ENCODE results near the gene DRAXIN.

DRAXIN gene

GRCh38 chr1:11691302-11691914 is at the start of gene DRAXIN:
Gene DRAXIN (plus strand): TSS chr1:11691710. CDS start chr1:11706259, 14,549 bp downstream.
- DNase-seq, result no peak

- no peak for DNase-seq
Observed at GRCh38 chr1:11641776-11642305, 49.7 kb upstream of the DRAXIN start.

GRCh38 chr1:11642418-11643017 is 49.0 kb upstream of the DRAXIN start:
- DNase-seq, result peak; percentile 14

DNA sequence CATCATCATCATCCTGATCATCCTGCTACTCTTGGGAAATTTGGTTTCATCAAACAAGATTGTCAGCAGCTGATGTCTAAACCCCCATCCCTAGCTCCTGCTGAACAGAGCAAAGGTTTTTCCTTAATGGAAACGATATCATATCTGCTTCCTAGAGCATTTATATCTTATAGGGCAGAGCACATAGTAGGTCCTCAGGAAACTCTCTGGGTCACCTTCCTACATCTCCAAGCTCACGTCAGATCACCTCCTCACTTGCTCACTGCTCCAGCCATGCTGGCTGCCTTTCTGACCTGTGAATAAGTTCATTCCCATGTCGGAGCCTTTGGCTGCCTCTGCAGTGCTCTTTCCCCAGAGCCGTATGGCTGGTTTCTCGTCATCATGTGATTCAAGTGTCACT is 47.7 kb upstream of the DRAXIN start:
- no peak for DNase-seq

DNA sequence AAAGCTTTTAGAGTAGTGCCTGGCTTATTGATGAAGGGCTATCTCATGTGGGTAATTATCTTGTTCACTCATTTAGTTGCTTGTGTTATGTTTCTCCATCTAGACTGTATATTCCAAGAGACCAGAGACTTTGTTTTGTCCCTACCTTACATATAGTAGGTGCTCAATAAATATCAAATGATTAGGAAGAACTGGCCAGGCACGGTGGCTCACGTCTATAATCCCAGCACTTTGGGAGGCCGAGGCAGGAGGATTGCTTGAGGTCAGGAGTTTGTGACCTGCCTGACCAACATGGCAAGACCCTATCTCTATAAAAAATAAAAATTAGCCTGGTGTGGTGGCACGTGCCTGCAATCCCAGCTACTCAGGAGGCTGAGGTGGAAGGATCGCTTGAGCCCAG is 46.2 kb upstream of the DRAXIN start:
- DNase-seq, result no peak

GRCh38 chr1:11645670-11646265 is 45.7 kb upstream of the DRAXIN start:
- peak; percentile 24 for DNase-seq

- no peak for DNase-seq
Observed at GRCh38 chr1:11646317-11646716, 45.2 kb upstream of the DRAXIN start.

- no peak for DNase-seq
Observed at GRCh38 chr1:11647333-11647732, 44.2 kb upstream of the DRAXIN start.

- DNase-seq, result no peak
Observed at GRCh38 chr1:11648039-11648438, 43.5 kb upstream of the DRAXIN start.

DNA sequence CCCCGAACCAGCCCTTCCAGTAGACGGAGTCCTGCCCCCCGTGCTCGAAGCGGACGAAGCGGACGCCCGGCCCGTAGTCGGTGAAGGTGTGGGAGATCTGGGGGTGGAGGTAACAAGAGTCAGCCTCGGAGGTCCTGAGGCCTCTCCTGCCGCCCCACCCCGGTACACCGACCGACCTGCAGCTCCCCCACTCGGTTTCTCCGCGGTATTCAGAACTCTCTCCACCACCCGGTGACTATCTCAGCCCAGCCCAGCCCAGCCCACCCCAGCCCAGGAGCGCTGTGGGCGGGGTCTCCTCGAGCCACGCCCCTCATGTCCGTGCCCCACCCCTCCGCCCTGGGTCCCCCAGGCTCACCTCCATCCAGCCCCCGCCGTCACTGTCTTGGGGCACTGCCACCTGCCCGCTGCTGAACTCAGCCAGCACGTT is 42.8 kb upstream of the DRAXIN start:
- no peak for DNase-seq

DNA sequence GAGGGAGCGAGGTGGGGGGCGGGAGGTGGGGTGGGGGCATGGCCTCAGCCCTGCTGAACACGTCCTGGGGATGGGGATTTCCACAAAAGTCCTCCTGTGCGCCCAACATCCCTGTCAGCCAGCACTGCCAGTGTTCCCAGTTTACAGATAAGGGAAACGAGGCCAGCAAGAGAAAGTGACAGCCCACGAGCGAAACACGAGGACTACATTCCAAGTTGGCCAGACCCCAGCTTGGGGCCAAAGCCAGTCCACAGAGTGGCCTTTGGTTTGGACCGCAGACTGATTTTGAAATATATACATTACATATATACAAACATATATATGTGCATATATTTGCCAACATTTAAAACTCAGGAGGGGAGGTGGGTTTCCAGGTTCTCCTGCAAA is 42.3 kb upstream of the DRAXIN start:
- DNase-seq, result no peak

DNA sequence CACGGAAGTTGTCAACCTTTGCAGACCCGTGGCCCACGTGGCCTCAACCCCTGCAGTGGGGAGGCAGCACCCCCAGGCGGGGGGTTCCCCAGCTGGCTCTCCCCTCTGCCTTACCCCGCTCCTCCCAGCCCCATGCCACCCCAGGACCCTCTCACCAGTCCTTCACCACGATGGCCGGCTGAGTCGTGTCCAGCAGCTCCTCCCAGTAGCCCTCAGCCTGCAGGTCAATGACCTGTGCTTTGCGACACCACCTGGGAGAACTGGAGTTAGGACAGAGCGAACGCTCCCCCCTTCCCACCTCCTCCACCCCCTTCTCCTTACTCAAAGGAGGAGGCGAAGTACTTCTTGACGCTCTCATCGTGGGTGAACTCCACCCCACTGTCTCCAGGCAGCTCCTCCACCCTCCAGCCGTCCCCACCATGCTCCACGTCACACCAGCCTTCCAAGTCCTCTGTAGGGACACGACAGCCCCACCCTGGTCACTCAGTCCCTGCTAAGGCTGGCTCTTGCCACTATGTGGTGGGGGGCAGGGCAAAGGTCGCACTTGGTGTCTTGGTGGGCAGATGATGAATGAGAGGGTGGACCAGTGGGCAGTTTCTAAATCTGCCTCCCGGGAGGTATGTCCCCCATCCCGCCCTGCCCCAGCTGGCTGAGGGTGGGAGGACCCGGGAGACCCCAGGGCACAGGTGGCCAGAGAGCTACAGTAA is 41.7 kb upstream of the DRAXIN start:
- no peak for DNase-seq

DNA sequence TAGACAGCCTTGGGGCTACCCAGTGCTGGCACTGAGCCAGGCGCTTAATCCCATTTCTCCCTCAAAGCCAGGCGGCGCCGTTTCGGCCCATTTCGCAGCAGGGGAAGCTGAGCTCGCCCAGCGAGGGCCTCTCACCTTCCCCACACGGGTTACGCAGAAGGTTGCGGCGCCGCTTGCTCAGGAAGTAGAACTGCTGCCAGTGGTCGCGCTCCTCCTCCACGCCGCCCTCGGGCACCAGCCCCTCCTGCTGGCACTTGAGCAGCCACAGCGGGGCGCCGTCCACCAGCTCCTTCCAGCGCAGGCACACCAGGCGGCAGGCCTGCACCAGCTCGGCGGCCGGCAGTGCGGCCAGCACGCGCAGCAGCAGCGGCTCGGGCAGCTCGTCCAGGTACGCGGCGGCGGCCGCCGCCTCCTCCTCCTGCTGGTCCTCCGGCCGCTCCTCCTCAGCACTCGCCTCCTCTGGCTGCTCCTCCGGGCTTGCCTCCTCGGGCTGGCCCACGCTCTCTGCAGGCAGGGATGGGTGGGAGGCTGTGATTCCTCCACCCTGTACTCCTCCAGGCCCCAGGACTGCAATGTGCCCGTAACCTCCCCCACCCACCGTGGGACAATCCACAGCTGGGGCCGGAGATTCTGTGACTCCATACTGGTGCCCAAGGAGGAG is 41.0 kb upstream of the DRAXIN start:
- DNase-seq, result peak; percentile 20

- DNase-seq, result no peak
Observed at GRCh38 chr1:11651017-11651416, 40.5 kb upstream of the DRAXIN start.

DNA sequence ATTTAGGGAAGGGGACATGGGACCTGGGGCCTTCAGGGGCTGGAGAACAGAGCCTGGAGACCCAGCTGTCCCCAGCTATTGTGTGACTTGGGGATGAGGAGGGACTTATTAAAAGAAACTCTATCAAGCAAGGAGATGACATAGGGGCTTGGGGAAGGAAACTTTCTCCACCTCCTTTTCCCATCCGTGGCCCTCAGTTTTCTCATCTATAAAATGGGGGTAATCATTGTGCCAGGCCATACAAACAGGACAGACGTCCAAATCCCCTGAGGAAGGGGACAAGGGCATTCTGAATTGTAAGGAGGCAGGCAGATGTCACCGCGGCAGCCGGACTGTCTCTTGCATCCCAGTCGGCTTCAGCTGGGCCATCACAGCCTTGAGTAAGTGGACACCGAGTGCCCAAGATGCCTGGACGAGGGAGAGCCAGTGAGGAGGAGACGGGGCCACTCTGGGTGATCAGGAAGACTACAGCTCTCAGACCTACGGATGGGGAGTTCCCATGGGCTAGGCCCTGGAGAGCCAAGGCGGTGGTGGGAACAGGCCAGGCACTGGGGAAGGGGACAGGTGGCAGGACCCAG is 39.2 kb upstream of the DRAXIN start:
- no peak for DNase-seq

GRCh38 chr1:11653101-11653860 is 38.2 kb upstream of the DRAXIN start:
- no peak for DNase-seq

DNA sequence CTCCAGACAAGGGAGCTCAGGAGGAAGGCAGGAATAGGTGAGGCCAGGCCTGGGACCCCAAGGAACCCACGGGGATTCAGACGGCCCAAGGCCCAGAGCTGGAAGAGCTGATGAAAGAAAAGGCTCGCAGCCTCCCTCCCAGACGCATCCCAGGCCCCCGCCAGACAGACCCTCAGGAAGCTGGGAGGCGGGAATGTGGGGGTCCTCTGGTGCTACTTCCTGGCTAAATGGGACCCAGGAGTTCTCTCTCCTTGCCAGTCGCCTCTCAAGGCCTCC is 37.7 kb upstream of the DRAXIN start:
- no peak for DNase-seq

DNA sequence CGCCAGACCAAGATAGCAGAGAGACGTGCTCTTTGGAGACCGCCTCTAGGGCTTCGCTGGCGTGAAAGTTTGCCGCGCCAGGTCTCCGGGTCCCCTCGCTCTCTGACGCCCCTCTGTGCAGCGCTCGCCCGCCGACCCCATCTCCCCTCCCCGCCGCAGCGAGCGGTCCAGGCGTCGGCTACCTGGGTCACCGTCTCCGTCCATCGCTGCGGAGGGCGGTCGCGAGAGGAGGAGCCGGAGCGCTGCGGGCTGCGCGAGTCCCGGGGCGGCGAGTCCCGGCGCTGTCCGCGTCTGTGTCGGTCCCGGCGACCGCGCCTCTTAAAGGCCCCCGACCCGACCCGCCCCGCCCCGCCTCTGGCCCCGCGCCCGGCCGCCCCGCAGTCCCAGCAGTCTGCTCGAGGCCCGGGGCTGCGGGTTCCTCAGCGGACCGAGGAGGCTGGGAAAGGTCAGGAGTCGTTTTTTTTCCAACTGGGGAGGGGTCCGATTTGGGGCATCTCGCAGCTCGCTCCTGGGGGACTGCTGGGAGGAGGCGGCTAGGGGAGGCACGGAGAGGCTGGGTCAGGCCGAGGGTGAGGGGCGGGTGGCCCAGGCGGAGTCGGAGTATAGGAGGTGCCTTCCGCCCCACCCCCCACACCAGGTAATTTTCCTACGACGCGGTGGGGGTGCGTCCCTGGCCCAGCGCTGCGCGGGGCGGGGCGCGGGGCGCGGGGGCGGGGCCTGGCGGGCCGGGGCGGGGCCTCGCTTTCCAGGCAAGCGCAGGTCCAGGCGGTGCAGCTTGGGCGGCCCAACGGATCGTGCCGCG is 37.2 kb upstream of the DRAXIN start, which contains the start of the genes FBXO2 and FBXO44:
TSS of gene FBXO2 (minus strand) at position 293 of the 802 bp plus-strand sequence. CDS start at position 204, 89 bp downstream.
TSS of gene FBXO44 (plus strand) at position 741 of the 802 bp plus-strand sequence. CDS start 959 bp downstream, outside the sequence.
- DNase-seq, result no peak

- DNase-seq, result no peak
Observed at GRCh38 chr1:11654939-11655808, 36.3 kb upstream of the DRAXIN start.

DNA sequence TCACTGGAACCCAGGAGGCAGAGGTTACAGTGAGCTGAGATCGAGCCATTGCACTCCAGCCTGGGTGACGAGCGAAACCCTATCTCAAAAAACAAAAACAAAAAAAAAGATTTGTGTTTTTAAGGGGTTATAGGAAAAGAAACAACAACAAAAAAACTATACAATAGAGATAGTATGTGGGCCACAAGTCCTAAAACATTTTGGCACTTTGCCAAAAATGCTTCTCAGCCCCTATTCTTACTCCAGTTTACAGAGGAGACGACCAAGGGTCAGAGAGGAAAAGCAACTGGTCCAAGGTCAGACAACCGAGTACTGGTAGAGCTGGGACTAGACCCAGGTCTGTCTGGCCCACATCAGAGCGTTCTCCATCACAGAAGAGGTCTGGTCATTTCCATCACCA is 33.9 kb upstream of the DRAXIN start:
- DNase-seq, result no peak
